ENCODE data around the gene SYNPR. TPM values are rescaled to one million over a fixed set of nuclear protein-coding genes. Genes with fewer than 3 reads are reported as not detected.
"Not testable (repeated sequence)": the region's sequence is repeated elsewhere in the genome, so short reads cannot be mapped to it uniquely, and the experiment has no call there.

The SYNPR gene
- total RNA-seq, 1 donor from 2014 or later, result not detected

DNA sequence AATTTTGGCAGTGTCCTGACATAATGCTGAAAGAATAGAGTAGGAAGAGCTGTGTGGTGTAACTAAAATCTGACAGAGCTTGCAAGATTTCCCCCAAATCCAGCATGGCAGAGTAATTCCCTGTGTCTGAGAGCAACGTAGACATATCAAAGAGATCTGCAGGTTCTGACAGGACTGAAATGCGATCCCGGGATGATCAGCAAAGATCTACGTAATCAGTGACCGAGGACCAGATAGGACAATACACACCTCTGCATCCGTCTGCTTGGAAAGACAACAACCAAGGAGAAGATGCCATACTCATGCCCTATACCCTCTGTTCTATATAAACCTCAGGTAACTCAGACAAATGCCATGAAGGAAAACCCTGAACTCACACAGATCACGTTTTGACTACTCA is 26.6 kb upstream of the SYNPR start:
- Mint-ChIP-seq H3K9me3 (ENCODE audit: unreplicated experiment) (no peaks in the 10 kb centered on the region), H3K27ac (ENCODE audit: unreplicated experiment) (no peak overlapping the region), H3K4me3 (ENCODE audit: unreplicated experiment) (no peak overlapping the region), H3K27me3 (ENCODE audit: unreplicated experiment) (no peaks in the 10 kb centered on the region), H3K36me3 (ENCODE audit: unreplicated experiment) (no peaks in the 10 kb centered on the region), H3K4me1 (ENCODE audit: unreplicated experiment) (no peaks in the 10 kb centered on the region)
- TF ChIP-seq, protein P1, sequence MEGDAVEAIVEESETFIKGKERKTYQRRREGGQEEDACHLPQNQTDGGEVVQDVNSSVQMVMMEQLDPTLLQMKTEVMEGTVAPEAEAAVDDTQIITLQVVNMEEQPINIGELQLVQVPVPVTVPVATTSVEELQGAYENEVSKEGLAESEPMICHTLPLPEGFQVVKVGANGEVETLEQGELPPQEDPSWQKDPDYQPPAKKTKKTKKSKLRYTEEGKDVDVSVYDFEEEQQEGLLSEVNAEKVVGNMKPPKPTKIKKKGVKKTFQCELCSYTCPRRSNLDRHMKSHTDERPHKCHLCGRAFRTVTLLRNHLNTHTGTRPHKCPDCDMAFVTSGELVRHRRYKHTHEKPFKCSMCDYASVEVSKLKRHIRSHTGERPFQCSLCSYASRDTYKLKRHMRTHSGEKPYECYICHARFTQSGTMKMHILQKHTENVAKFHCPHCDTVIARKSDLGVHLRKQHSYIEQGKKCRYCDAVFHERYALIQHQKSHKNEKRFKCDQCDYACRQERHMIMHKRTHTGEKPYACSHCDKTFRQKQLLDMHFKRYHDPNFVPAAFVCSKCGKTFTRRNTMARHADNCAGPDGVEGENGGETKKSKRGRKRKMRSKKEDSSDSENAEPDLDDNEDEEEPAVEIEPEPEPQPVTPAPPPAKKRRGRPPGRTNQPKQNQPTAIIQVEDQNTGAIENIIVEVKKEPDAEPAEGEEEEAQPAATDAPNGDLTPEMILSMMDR (IDR thresholded peaks at IDR 0.05), result no peak
- DNase-seq (ENCODE audit: extremely low spot score, unreplicated experiment), result no peak

DNA sequence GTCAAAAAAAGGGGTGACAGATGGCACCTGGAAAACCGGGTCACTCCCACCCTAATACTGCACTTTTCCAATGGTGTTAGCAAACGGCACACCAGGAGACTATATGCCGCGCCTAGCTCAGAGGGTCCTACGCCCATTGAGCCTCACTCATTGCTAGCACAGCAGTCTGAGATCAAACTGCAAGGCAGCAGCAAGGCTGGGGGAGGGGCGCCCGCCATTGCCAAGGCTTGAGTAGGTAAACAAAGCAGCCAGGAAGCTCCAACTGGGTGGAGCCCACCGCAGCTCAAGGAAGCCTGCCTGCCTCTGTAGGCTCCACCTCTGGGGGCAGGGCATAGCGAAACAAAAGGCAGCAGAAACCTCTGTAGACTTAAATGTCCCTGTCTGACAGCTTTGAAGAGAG is 22.3 kb upstream of the SYNPR start:
- not testable (repeated sequence) for DNase-seq (ENCODE audit: extremely low spot score, unreplicated experiment); H3K36me3 Mint-ChIP-seq (ENCODE audit: unreplicated experiment); H3K4me1 Mint-ChIP-seq (ENCODE audit: unreplicated experiment); H3K4me3 Mint-ChIP-seq (ENCODE audit: unreplicated experiment); H3K27me3 Mint-ChIP-seq (ENCODE audit: unreplicated experiment); H3K27ac Mint-ChIP-seq (ENCODE audit: unreplicated experiment); H3K9me3 Mint-ChIP-seq (ENCODE audit: unreplicated experiment)

DNA sequence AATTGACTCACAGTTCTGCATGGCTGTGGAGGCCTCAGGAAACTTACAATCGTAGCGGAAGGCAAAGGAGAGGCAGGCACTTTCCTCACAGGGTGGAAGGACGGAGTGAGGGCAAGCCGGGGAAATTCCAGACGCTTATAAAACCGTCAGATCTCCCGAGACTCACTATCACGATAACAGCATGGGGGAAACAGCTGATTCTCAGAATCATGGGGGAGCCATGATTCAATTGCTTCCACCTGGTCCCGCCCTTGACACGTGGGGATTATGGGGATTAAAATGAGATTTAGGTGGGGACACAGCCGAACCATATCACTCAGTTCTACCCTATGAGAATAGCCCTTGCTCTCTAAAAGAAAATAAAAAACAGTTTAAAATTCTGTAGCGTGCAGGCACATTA is 13.4 kb upstream of the SYNPR start:
- H3K4me1 Mint-ChIP-seq (ENCODE audit: unreplicated experiment), result no peaks in the 10 kb centered on the region
- TF ChIP-seq, protein P1 (IDR thresholded peaks at IDR 0.05), result no peak
- H3K4me3 Mint-ChIP-seq (ENCODE audit: unreplicated experiment), result no peak overlapping the region
- no peak overlapping the region for H3K27ac Mint-ChIP-seq (ENCODE audit: unreplicated experiment)
- DNase-seq (ENCODE audit: extremely low spot score, unreplicated experiment), result no peak
- H3K36me3 Mint-ChIP-seq (ENCODE audit: unreplicated experiment), result no peaks in the 10 kb centered on the region
- H3K27me3 Mint-ChIP-seq (ENCODE audit: unreplicated experiment), result no peaks in the 10 kb centered on the region
- H3K9me3 Mint-ChIP-seq (ENCODE audit: unreplicated experiment), result peaks cover 4% of the 10 kb centered on the region

DNA sequence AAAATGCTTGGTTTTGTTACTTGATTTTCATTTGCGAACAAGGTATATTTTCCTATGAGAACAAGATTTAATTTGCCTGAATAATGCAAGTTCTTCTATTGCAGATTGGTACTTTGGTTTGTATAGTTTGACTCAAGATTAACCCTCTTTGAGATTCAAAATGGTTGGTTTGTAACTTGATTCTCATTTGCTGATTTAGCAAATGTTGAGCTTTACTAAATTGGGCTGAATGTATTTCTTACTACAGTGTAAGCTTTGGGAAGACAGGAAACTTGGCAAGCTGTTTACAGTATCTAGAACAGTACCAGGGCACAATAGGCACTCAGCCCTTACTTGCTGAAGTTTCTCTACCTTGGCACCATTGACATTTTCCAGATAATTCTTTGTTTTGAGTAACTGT is 3.7 kb upstream of the SYNPR start:
- Mint-ChIP-seq H3K4me3 (ENCODE audit: unreplicated experiment) (no peak overlapping the region), H3K27me3 (ENCODE audit: unreplicated experiment) (peaks cover 14% of the 10 kb centered on the region), H3K9me3 (ENCODE audit: unreplicated experiment) (no peaks in the 10 kb centered on the region), H3K4me1 (ENCODE audit: unreplicated experiment) (no peaks in the 10 kb centered on the region), H3K27ac (ENCODE audit: unreplicated experiment) (no peak overlapping the region), H3K36me3 (ENCODE audit: unreplicated experiment) (no peaks in the 10 kb centered on the region)
- TF ChIP-seq, protein P1 (IDR thresholded peaks at IDR 0.05), result no peak
- DNase-seq (ENCODE audit: extremely low spot score, unreplicated experiment), result no peak

DNA sequence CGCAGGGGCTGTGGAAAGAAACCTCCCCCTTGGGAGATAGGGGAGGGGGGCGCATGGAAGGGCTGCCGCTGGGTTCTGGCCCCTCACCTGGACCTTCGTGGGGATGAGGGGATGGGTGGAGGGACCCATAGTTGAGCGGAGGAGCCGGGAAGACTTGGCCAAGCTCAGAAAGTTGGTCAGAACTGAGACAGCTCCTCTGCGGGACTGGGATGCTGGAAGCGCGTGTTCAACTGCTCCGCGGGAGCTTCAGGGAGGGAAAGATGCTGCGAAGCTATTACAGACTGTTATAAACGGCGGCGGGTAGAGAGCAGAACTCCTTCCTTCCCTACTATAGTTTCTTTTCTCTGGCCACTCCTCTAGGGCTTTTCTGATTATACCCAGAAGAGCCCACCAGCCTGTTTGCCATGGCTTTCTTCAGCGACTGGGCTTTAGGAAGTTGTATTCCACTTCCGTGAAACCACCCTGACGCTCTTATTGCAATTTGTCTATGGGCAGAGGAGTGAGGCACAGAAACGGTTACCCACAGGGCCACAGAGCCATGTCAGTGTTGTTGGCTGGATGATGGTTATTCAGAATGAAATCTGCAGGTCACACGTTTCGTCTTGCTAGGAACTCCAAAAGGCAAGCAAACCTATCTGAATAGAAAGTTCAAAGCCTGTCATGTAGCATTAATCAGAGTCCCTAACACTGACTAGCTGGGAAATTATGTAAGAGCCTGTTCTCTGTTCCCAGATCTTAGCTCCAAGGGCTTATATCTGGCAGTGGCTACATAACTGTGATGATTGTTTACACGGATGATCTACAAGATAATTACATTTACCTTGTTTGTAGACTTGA is 1.1 kb downstream of the SYNPR start:
- H3K27me3 Mint-ChIP-seq (ENCODE audit: unreplicated experiment), result peaks cover 26% of the 10 kb centered on the region
- TF ChIP-seq, protein P1 (IDR thresholded peaks at IDR 0.05), result no peak
- H3K36me3 Mint-ChIP-seq (ENCODE audit: unreplicated experiment), result no peaks in the 10 kb centered on the region
- H3K27ac Mint-ChIP-seq (ENCODE audit: unreplicated experiment), result no peak overlapping the region
- H3K9me3 Mint-ChIP-seq (ENCODE audit: unreplicated experiment), result no peaks in the 10 kb centered on the region
- DNase-seq (ENCODE audit: extremely low spot score, unreplicated experiment), result no peak
- no peaks in the 10 kb centered on the region for H3K4me1 Mint-ChIP-seq (ENCODE audit: unreplicated experiment)
- H3K4me3 Mint-ChIP-seq (ENCODE audit: unreplicated experiment), result no peak overlapping the region

All from osteocyte (in vitro differentiated cells).